ENCODE results near the gene CLEC4A.
A peak's percentile ranks its signal among the peaks of the same experiment; 100 is the strongest.
"Not testable (repeated sequence)": the region's sequence is repeated elsewhere in the genome, so short reads cannot be mapped to it uniquely, and the experiment has no call there.

Gene CLEC4A

GRCh38 chr12:8093291-8093690 lies 30.1 kb upstream of the CLEC4A start:
- intact Hi-C loops (cut with micrococcal nuclease) = no loop called here
- H3K36me3 Mint-ChIP-seq (ENCODE audit: low read depth) = peaks cover 92% of the 10 kb centered on the region
- no peak overlapping the region for H3K27ac Mint-ChIP-seq
- no peak overlapping the region for H3K4me3 Mint-ChIP-seq
- no peaks in the 10 kb centered on the region for H3K9me3 Mint-ChIP-seq
- H3K27me3 Mint-ChIP-seq = no peaks in the 10 kb centered on the region
- H3K4me1 Mint-ChIP-seq (ENCODE audit: low read depth) = peaks cover 43% of the 10 kb centered on the region

- Mint-ChIP-seq H3K9me3 (no peaks in the 10 kb centered on the region), H3K4me3 (no peak overlapping the region), H3K27me3 (no peaks in the 10 kb centered on the region), H3K27ac (peak overlapping the region; percentile 20), H3K4me1 (ENCODE audit: low read depth) (peaks cover 21% of the 10 kb centered on the region), H3K36me3 (ENCODE audit: low read depth) (peaks cover 84% of the 10 kb centered on the region)
- intact Hi-C loops (cut with micrococcal nuclease) = no loop called here
Measured at GRCh38 chr12:8096281-8096915, 27.0 kb upstream of the CLEC4A start.

DNA sequence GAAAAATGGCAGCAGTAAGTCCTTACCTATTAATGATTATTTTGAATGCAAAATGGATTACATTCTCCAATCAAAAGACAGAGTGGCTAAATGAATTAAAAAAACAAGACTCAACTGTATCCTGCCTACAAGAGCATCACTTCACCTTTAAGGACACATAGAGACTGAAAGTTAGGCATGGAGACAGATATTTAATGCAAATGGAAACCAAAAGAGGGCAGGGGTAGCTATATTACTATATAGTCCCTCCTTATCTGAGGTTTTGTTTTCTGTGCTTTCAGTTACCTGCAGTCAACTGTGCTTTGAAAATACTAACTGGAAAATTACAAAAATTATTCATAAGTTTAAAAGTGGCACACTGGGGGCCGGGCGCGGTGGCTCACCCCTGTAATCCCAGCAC lies 24.2 kb upstream of the CLEC4A start:
- no peaks in the 10 kb centered on the region for H3K9me3 Mint-ChIP-seq
- H3K27ac Mint-ChIP-seq = no peak overlapping the region
- H3K4me3 Mint-ChIP-seq = no peak overlapping the region
- H3K27me3 Mint-ChIP-seq = no peaks in the 10 kb centered on the region
- H3K36me3 Mint-ChIP-seq (ENCODE audit: low read depth) = peaks cover 55% of the 10 kb centered on the region
- peaks cover 21% of the 10 kb centered on the region for H3K4me1 Mint-ChIP-seq (ENCODE audit: low read depth)
- intact Hi-C loops (cut with micrococcal nuclease) = no loop called here

DNA sequence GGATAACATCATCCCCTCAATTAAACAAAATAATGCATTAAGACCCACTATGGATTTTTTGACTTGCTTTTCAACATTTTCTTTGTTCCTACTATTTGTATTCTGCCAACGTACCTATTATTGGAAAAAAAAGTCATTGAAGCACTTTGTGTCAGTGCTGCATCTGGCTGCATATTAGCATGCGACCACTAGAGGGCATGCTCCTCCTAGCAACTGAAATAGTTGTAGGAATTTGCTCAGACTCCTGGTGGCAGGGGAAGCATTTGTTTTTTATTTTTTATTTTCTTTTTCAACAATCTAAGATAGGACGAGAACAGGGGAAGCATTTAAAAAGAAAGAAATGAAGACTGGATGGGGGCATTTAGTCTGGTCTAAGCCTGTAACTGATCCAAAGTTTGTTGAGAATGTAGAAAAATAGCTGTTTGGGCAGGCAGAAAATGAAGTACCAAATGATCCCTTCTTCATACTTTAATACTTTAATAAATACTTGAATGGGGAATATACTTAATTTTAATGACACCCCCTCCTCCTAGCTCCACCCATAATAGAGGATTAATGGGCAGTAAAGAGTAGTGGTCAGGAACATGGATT lies 14.5 kb upstream of the CLEC4A start:
- no peak overlapping the region for H3K4me3 Mint-ChIP-seq
- H3K4me1 Mint-ChIP-seq (ENCODE audit: low read depth) = peaks cover 20% of the 10 kb centered on the region
- H3K27ac Mint-ChIP-seq = peak overlapping the region; percentile 26
- intact Hi-C loops (cut with micrococcal nuclease) = loop anchor here (2.0 to 5.0 kb wide), 2 partner anchors 62 to 123 kb away; no protein-coding TSS in a partner anchor
- peaks cover 22% of the 10 kb centered on the region for H3K36me3 Mint-ChIP-seq (ENCODE audit: low read depth)
- H3K9me3 Mint-ChIP-seq = no peaks in the 10 kb centered on the region
- no peaks in the 10 kb centered on the region for H3K27me3 Mint-ChIP-seq

GRCh38 chr12:8113117-8113516 lies 10.3 kb upstream of the CLEC4A start:
- H3K4me3 Mint-ChIP-seq; H3K27ac Mint-ChIP-seq; H3K9me3 Mint-ChIP-seq; intact Hi-C loops (cut with micrococcal nuclease); H3K36me3 Mint-ChIP-seq (ENCODE audit: low read depth); H3K27me3 Mint-ChIP-seq: not testable (repeated sequence)
- H3K4me1 Mint-ChIP-seq (ENCODE audit: low read depth) = peaks cover 26% of the 10 kb centered on the region

DNA sequence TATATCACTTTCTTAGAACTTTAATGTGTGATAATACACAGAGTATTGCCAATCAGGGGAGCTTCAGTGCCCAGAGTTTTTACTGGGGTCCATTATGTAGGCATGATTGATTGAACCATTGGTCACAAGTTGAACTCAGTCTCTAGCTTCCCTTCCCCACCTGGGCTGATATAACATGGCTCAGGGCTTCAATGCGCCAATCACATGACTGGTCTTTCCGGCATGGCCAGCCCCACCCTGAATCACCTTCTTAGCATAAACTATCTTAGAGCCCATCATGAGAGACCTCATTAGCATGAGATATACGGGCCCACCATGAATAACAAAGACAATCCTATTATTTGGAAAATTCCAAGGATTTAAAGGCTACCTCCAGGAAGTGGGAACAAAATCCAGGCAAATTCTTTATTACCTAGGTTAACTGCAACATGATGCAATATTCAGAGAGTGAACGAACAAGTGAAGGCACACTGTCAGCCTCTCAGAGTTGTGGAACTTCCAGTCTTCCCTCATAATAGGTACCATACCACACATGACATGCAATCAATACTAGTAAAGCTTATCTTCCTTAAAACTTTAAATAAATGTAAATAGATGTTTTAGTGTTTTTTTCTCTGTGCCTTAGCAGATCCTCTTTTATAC lies 3.2 kb upstream of the CLEC4A start:
- Mint-ChIP-seq H3K27ac (no peak overlapping the region), H3K9me3 (peaks cover 12% of the 10 kb centered on the region), H3K4me3 (no peak overlapping the region), H3K4me1 (ENCODE audit: low read depth) (peaks cover 39% of the 10 kb centered on the region), H3K27me3 (no peaks in the 10 kb centered on the region), H3K36me3 (ENCODE audit: low read depth) (peaks cover 24% of the 10 kb centered on the region)
- intact Hi-C loops (cut with micrococcal nuclease) = loop anchor here (5.0 kb wide), 1 partner anchor 37 kb away; the partner anchor contains the start of gene ZNF705A

- no peaks in the 10 kb centered on the region for H3K9me3 Mint-ChIP-seq
- H3K36me3 Mint-ChIP-seq (ENCODE audit: low read depth) = peaks cover 82% of the 10 kb centered on the region
- H3K27me3 Mint-ChIP-seq = no peaks in the 10 kb centered on the region
- H3K4me3 Mint-ChIP-seq = peak overlapping the region; percentile 84
- peaks cover 68% of the 10 kb centered on the region for H3K4me1 Mint-ChIP-seq (ENCODE audit: low read depth)
- intact Hi-C loops (cut with micrococcal nuclease) = no loop called here
- H3K27ac Mint-ChIP-seq = peak overlapping the region; percentile 100
Measured at GRCh38 chr12:8127138-8127537, 3.7 kb downstream of the CLEC4A start.

DNA sequence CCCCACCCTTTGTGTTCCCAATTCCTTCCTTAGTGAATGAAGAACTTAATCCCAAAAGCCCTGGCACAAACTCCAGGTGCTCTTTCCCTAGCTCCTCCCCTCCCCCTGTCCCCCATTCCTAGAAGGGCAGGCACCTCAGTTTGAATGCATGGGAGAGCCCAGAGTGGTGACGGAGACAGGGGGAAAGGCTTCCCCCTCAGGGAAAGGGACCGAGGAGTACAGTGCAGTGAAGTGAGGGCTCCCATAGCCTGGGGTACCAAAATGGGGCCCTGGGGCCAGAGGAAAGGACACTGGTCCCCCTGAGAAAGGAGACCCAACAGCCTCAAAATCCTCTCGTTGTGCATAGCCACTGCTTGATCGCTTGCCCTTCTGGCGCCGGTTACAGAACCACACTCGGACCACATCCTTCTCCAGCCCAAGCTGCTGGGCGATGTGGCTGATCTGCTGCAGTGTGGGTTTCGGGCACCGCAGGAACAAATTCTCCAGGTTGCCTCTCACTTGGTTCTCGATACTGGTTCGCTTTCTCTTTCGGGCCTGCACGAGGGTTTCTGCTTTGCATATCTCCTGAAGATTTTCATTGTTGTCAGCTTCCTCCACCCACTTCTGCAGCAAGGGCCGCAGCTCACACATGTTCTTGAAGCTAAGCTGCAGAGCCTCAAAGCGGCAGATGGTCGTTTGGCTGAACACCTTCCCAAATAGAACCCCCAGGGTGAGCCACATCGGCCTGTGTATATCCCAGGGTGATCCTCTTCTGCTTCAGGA lies 10.4 kb downstream of the CLEC4A start:
- peak overlapping the region; percentile 59 for H3K27ac Mint-ChIP-seq
- H3K4me1 Mint-ChIP-seq (ENCODE audit: low read depth) = peaks cover 81% of the 10 kb centered on the region
- H3K9me3 Mint-ChIP-seq; H3K27me3 Mint-ChIP-seq; intact Hi-C loops (cut with micrococcal nuclease); H3K4me3 Mint-ChIP-seq: not testable (repeated sequence)
- H3K36me3 Mint-ChIP-seq (ENCODE audit: low read depth) = peaks cover 100% of the 10 kb centered on the region

- intact Hi-C loops (cut with micrococcal nuclease); H3K27me3 Mint-ChIP-seq; H3K9me3 Mint-ChIP-seq; H3K4me3 Mint-ChIP-seq: not testable (repeated sequence)
- H3K27ac Mint-ChIP-seq = peak overlapping the region; percentile 59
- peaks cover 79% of the 10 kb centered on the region for H3K4me1 Mint-ChIP-seq (ENCODE audit: low read depth)
- H3K36me3 Mint-ChIP-seq (ENCODE audit: low read depth) = peaks cover 100% of the 10 kb centered on the region
Measured at GRCh38 chr12:8134398-8134930, 11.0 kb downstream of the CLEC4A start.

DNA sequence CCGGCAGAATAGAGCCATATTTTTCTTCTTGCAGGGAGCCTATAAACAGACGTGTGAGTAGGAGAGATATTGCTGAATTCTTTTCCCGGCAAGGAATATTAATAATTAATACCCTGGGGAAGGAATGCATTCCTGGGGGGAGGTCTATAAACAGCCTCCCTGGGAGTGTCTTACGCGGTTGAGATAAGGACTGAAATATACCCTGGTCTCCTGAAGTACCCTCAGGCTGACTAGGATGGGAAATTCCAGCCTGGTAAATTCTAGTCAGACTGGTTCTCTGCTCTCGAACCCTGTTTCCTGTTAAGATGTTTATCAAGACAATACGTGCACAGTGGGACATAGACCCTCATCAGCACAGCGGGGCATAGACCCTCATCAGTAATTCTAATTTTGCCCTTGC lies 18.2 kb downstream of the CLEC4A start:
- H3K27ac Mint-ChIP-seq = peak overlapping the region; percentile 52
- peaks cover 60% of the 10 kb centered on the region for H3K4me1 Mint-ChIP-seq (ENCODE audit: low read depth)
- intact Hi-C loops (cut with micrococcal nuclease); H3K9me3 Mint-ChIP-seq; H3K27me3 Mint-ChIP-seq; H3K4me3 Mint-ChIP-seq: not testable (repeated sequence)
- H3K36me3 Mint-ChIP-seq (ENCODE audit: low read depth) = peaks cover 68% of the 10 kb centered on the region

DNA sequence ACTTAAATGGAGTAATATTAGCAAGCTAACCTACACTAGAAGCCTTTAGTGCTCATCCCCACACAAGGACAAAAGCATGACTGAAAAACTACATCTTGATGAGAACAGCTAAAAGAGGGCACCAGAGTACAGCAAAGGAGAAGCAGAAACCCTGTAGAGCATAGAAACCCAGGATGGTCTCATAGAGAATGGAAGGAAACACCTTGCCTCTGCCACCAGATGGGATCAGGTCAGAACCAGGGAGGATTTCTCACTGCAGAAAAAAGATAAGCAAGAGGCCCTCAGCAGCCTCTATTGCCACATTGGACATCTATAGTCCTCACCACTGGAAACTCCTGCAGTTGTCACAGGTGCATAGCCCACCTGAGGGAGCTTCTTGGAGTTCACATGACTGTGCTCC lies 19.8 kb downstream of the CLEC4A start:
- H3K4me1 Mint-ChIP-seq (ENCODE audit: low read depth) = peaks cover 50% of the 10 kb centered on the region
- intact Hi-C loops (cut with micrococcal nuclease) = no loop called here

GRCh38 chr12:8145754-8146441 lies 22.5 kb downstream of the CLEC4A start:
- no peak overlapping the region for H3K27ac Mint-ChIP-seq
- no peaks in the 10 kb centered on the region for H3K27me3 Mint-ChIP-seq
- peaks cover 26% of the 10 kb centered on the region for H3K36me3 Mint-ChIP-seq (ENCODE audit: low read depth)
- no peaks in the 10 kb centered on the region for H3K9me3 Mint-ChIP-seq
- peaks cover 43% of the 10 kb centered on the region for H3K4me1 Mint-ChIP-seq (ENCODE audit: low read depth)
- H3K4me3 Mint-ChIP-seq = no peak overlapping the region
- intact Hi-C loops (cut with micrococcal nuclease) = no loop called here

More for the DNA sequence above, 19.8 kb downstream of the CLEC4A start:
- peaks cover 52% of the 10 kb centered on the region for H3K36me3 Mint-ChIP-seq (ENCODE audit: low read depth)
- no peaks in the 10 kb centered on the region for H3K27me3 Mint-ChIP-seq
- no peaks in the 10 kb centered on the region for H3K9me3 Mint-ChIP-seq
- H3K4me3 Mint-ChIP-seq = no peak overlapping the region
- peak overlapping the region; percentile 73 for H3K27ac Mint-ChIP-seq

DNA sequence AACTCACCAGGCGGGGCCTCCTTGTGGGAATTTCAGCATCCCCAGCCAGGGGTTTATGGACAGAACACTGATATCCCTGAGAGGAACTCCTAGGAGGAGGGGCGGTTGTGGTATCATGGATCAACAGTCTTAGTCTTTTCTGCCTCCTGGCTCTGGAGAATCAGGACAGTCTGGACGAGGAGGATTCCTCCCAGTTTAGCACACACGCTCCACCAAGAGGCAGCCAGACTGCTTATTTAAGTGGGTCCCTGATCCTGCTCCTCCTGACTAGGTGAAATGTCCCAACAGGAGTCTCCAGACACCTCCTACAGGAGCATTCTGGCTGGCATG lies 23.0 kb downstream of the CLEC4A start:
- Mint-ChIP-seq H3K4me3 (no peak overlapping the region), H3K4me1 (ENCODE audit: low read depth) (peaks cover 49% of the 10 kb centered on the region), H3K27ac (no peak overlapping the region), H3K36me3 (ENCODE audit: low read depth) (peaks cover 21% of the 10 kb centered on the region), H3K27me3 (no peaks in the 10 kb centered on the region), H3K9me3 (no peaks in the 10 kb centered on the region)
- intact Hi-C loops (cut with micrococcal nuclease) = no loop called here

All from dendritic cell treated with granulocyte-macrophage colony-stimulating factor and Interleukin-4, amounts not matched to agents 40 ng/mL and 50 ng/mL, for 4 days (primary cell).